Kidney (tissue), 14 donors: ENCODE measurements around the gene SLC6A3. TPM values are rescaled to one million over a fixed set of nuclear protein-coding genes. Genes with fewer than 3 reads are reported as not detected.
A peak's percentile ranks its signal among the peaks of the same experiment; 100 is the strongest.

Source experiments
- DNase-seq, 5 donors: peaks; one replicate each; pipeline ENCODE4 v3.0.0-alpha.2; 2013 to 2020
- FAIRE-seq: peaks from 2 replicates; lab custom pipeline; 2012; peaks lifted over from hg19 to GRCh38; lab: Jason Lieb, UNC
- H3K27ac ChIP-seq, 2 donors: one replicate each; pipeline ENCODE4 v1.7.0; 2013; ENCODE audit warnings: low read depth in 2 of 2, low read length in 2 of 2, inconsistent platforms in 1 of 2
- H3K27me3 ChIP-seq: one replicate; pipeline ENCODE4 v1.7.1; 2013; ENCODE audit warnings: low read length, inconsistent platforms; ENCODE audit not compliant: control insufficient read depth, insufficient read depth
- H3K36me3 ChIP-seq, 3 donors: one replicate each; pipeline versions ENCODE4 v1.7.0 to v1.7.1; 2013; ENCODE audit warnings: low read length in 3 of 3, control low read depth in 1 of 3, inconsistent platforms in 1 of 3; ENCODE audit not compliant: insufficient read depth in 3 of 3, control insufficient read depth in 2 of 3
- H3K4me1 ChIP-seq, 3 donors: one replicate each; pipeline versions ENCODE4 v1.7.0 to v1.7.1; 2013; ENCODE audit warnings: low read length in 3 of 3, inconsistent platforms in 1 of 3, low read depth in 1 of 3; ENCODE audit not compliant: control insufficient read depth in 2 of 3, insufficient read depth in 2 of 3
- H3K4me3 ChIP-seq, 3 donors: one replicate each; pipeline versions ENCODE4 v1.7.0 to v1.8.1; 2013; ENCODE audit warnings: low read length in 3 of 3, control low read depth in 1 of 3, inconsistent platforms in 1 of 3
- H3K9ac ChIP-seq, 3 donors: one replicate each; pipeline versions ENCODE4 v1.7.0 to v1.7.1; 2013; ENCODE audit warnings: low read length in 3 of 3, control low read depth in 1 of 3, inconsistent platforms in 1 of 3
- H3K9me3 ChIP-seq, 3 donors: one replicate each; pipeline versions ENCODE4 v1.7.0 to v1.7.1; 2013; ENCODE audit warnings: low read length in 3 of 3, control low read depth in 1 of 3, inconsistent platforms in 1 of 3; ENCODE audit not compliant: control insufficient read depth in 2 of 3, insufficient read depth in 1 of 3
- CTCF ChIP-seq: IDR thresholded peaks from 3 replicates; pipeline ENCODE4 v1.5.1; 2012; ENCODE audit warnings: mild to moderate bottlenecking, moderate library complexity, borderline replicate concordance; ENCODE audit not compliant: insufficient read depth; ENCODE audit errors: extremely low read depth
- intact Hi-C: fragments of 100-400 bp; cut with DNase I; formaldehyde crosslinking; loops from one replicate; pipeline ENCODE4 v1.11.1; 2022
- polyA plus RNA-seq: library from polyadenylated mRNA; stranded (reverse); fragments of 350-450 nt; fragmentation: Illumina TruSeq; extraction: RNeasy Lipid Tissue Mini Kit (QIAGEN cat#74804); gene quantifications from one replicate; pipeline ENCODE4 v1.2.3, GENCODE V29; 2014; ENCODE audit warnings: low read depth, low replicate concordance; ENCODE audit not compliant: insufficient read depth
- total RNA-seq: library from RNA; stranded (reverse); fragmentation: NEBNext Ultra II Directional; extraction: Animal tissue kit (Norgen Biotek cat#: 25700); gene quantifications from one replicate; pipeline ENCODE4 v1.2.1, GENCODE V29; 2021
- donor health status: control.
- donor health status: control.
- donor health status: control.
- donor health status: control.
- donor health status: control.
- donor health status: DM: yes; HTN: yes; CAD: no.
- donor health status: Normal renal cell carcinoma (clear cell type).

The SLC6A3 gene
- total and polyA plus RNA-seq, 2 donors from 2014 or later, result 0.09 to 0.54 TPM

- no peak for FAIRE-seq
Observed at GRCh38 chr5:1351156-1351555, 94.1 kb downstream of the SLC6A3 start.

GRCh38 chr5:1349246-1349645 is 96.0 kb downstream of the SLC6A3 start:
- Histone ChIP-seq H3K27ac (no peak overlapping the region), H3K9ac (no peak overlapping the region), H3K4me3 (no peak overlapping the region), H3K9me3 (no peaks in the 10 kb centered on the region), H3K36me3 (no peaks in the 10 kb centered on the region), H3K27me3 (no peaks in the 10 kb centered on the region), H3K4me1 (peaks cover 0 to 9% (median 8%) of the 10 kb centered on the region in 3 donors)
- TF ChIP-seq CTCF, result no peak
- intact Hi-C loops, result no loop called here
- DNase-seq (peak in 2 of 5 donors; percentile 2 to 39), FAIRE-seq (no peak)

More at GRCh38 chr5:1351156-1351555, 94.1 kb downstream of the SLC6A3 start:
- intact Hi-C loops, result no loop called here
- H3K4me1 ChIP-seq, result peaks cover 0 to 2% (median under 1%) of the 10 kb centered on the region in 3 donors
- no peak overlapping the region for H3K27ac ChIP-seq
- H3K27me3 ChIP-seq, result no peaks in the 10 kb centered on the region
- no peaks in the 10 kb centered on the region for H3K9me3 ChIP-seq
- H3K36me3 ChIP-seq, result no peaks in the 10 kb centered on the region
- TF ChIP-seq CTCF, result no peak
- DNase-seq, result peak in 1 of 5 donors; percentile 21
- no peak overlapping the region for H3K9ac ChIP-seq
- no peak overlapping the region for H3K4me3 ChIP-seq

GRCh38 chr5:1348986-1349245 is 96.3 kb downstream of the SLC6A3 start:
- H3K27ac ChIP-seq, result no peak overlapping the region
- no peak for TF ChIP-seq CTCF
- DNase-seq (no peak), FAIRE-seq (no peak)
- H3K9ac ChIP-seq, result no peak overlapping the region
- no peaks in the 10 kb centered on the region for H3K27me3 ChIP-seq
- H3K36me3 ChIP-seq, result no peaks in the 10 kb centered on the region
- H3K9me3 ChIP-seq, result no peaks in the 10 kb centered on the region
- H3K4me1 ChIP-seq, result peaks cover 0 to 12% (median 8%) of the 10 kb centered on the region in 3 donors
- intact Hi-C loops, result no loop called here
- H3K4me3 ChIP-seq, result no peak overlapping the region

DNA sequence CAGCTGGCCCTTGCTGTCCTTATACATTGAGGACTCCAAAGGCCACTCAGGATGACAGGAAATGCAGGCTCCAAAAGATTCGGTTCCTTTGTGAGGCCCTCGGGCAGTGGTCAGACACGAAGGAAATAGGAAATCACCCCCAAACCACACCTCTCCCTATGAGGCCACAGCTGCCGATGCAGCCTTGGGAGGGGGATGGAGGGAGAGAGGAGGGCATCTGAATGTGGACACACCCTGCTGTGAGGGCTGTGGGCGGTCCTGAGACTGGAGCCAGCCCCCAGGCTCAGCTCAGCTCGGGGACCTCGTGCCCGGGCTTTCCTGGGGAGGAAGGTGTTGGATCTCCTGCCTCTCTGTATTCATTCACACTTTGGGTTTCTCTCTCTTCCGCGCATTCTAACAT is 97.7 kb downstream of the SLC6A3 start:
- Histone ChIP-seq H3K4me3 (no peak overlapping the region), H3K9ac (no peak overlapping the region), H3K27me3 (no peaks in the 10 kb centered on the region), H3K4me1 (peaks cover 0 to 19% (median 8%) of the 10 kb centered on the region in 3 donors), H3K27ac (no peak overlapping the region), H3K9me3 (no peaks in the 10 kb centered on the region), H3K36me3 (no peaks in the 10 kb centered on the region)
- intact Hi-C loops, result no loop called here
- TF ChIP-seq CTCF, result no peak
- no peak for FAIRE-seq
- DNase-seq, result peak in 1 of 5 donors; percentile 45
